WERI-Rb-1 (cell line): ENCODE measurements around the gene CASP8.

Source experiments
- DNase-seq: peaks from one replicate; pipeline ENCODE4 v3.0.0-alpha.2; 2020
- H3K27ac ChIP-seq: fragments of 250-450 bp; sonication (Bioruptor Pico); 2 replicates; pipeline ENCODE4 v1.5.1; 2020; ENCODE audit warnings: mild to moderate bottlenecking, moderate library complexity
- H3K27me3 ChIP-seq: fragments of 250-450 bp; sonication (Bioruptor Pico); 2 replicates; pipeline ENCODE4 v1.5.1; 2021; ENCODE audit warnings: mild to moderate bottlenecking, low read depth, moderate library complexity; ENCODE audit not compliant: insufficient read depth, severe bottlenecking
- H3K36me3 ChIP-seq: fragments of 250-450 bp; sonication (Bioruptor Pico); 2 replicates; pipeline ENCODE4 v1.5.1; 2020; ENCODE audit warnings: mild to moderate bottlenecking, moderate library complexity
- H3K4me3 ChIP-seq: 2 replicates; pipeline ENCODE4 v1.5.1; 2011; ENCODE audit warnings: low read depth, mild to moderate bottlenecking, control low read depth, low read length
- H3K9me3 ChIP-seq: fragments of 250-450 bp; sonication (Bioruptor Pico); 2 replicates; pipeline ENCODE4 v1.5.1; 2021; ENCODE audit warnings: mild to moderate bottlenecking, moderate library complexity; ENCODE audit not compliant: severe bottlenecking
- TF ChIP-seq, protein P1 (sequence below): IDR thresholded peaks from 2 replicates; pipeline ENCODE4 v1.5.1; 2011; ENCODE audit warnings: low read depth, mild to moderate bottlenecking, control low read depth, inconsistent platforms, low read length

Gene CASP8

GRCh38 chr2:201307876-201308275, 47.5 kb downstream of the CASP8 start:
- H3K36me3 ChIP-seq: no peaks in the 10 kb centered on the region
- no peaks in the 10 kb centered on the region for H3K27me3 ChIP-seq
- DNase-seq: no peak
- peaks cover 3% of the 10 kb centered on the region for H3K9me3 ChIP-seq
- H3K4me3 ChIP-seq: no peak overlapping the region
- TF ChIP-seq, protein P1, sequence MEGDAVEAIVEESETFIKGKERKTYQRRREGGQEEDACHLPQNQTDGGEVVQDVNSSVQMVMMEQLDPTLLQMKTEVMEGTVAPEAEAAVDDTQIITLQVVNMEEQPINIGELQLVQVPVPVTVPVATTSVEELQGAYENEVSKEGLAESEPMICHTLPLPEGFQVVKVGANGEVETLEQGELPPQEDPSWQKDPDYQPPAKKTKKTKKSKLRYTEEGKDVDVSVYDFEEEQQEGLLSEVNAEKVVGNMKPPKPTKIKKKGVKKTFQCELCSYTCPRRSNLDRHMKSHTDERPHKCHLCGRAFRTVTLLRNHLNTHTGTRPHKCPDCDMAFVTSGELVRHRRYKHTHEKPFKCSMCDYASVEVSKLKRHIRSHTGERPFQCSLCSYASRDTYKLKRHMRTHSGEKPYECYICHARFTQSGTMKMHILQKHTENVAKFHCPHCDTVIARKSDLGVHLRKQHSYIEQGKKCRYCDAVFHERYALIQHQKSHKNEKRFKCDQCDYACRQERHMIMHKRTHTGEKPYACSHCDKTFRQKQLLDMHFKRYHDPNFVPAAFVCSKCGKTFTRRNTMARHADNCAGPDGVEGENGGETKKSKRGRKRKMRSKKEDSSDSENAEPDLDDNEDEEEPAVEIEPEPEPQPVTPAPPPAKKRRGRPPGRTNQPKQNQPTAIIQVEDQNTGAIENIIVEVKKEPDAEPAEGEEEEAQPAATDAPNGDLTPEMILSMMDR: no peak
- H3K27ac ChIP-seq: no peak overlapping the region

DNA sequence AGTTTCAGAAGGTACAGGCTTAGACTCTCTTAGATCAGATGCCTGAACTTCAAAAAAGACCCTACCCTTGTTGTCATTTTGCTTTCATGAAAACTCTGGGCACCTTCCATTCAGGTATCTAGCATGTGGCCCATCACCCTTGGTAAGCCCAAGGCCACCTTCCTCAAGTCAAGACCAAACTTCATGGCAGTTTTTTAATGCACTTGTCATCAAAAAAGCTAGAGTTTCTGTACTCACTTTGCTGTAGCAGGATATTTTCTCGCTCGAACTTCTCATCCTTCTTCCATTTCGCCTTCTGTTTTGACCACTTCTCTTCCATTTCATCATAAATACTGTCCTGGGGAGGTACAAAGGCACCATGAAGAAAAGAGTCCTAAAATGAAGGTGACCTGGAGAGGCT, 48.6 kb downstream of the CASP8 start:
- no peak for DNase-seq
- Histone ChIP-seq H3K27me3 (no peaks in the 10 kb centered on the region), H3K4me3 (no peak overlapping the region), H3K27ac (no peak overlapping the region), H3K9me3 (peaks cover 3% of the 10 kb centered on the region), H3K36me3 (no peaks in the 10 kb centered on the region)
- TF ChIP-seq, protein P1: no peak

DNA sequence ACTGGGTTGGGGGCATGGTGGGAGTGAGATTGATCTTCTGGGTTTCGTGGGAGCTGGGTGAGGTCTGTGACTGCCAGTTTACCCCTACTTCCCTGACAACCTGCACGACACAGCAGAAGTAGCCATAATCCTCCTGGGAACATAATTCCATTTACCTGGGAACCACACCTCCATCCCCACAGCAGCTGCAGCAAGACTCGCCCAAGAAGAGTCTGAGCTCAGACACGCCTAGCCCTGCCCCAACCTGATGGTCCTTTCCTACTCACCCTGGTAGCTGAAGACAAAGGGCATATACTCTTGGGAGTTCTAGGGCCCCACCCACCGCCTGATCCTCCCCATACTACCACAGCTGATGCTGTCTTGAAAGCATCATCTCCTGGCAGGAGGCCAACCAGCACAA, 53.0 kb downstream of the CASP8 start:
- Histone ChIP-seq H3K9me3 (peaks cover 3% of the 10 kb centered on the region), H3K4me3 (no peak overlapping the region), H3K27ac (no peak overlapping the region), H3K27me3 (no peaks in the 10 kb centered on the region), H3K36me3 (no peaks in the 10 kb centered on the region)
- TF ChIP-seq, protein P1: no peak
- no peak for DNase-seq

DNA sequence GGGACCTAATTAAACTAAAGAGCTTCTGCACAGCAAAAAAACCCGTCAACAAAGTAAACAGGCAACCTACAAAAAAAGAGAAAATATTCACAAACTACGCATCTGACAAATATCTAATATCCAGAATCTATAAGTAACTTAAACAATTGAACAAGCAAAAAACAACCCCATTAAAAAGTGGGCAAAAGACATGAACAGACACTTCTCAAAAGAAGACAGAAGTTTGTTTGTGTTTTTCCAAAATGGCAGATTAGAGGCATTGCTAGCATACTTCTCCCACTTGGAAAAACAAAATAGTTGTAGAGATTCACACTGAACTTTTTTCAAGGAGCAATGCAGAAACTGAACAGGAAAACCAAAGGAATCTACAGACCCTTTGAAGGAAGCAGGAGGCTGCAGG, 59.2 kb downstream of the CASP8 start:
- H3K4me3 ChIP-seq: no peak overlapping the region
- no peak overlapping the region for H3K27ac ChIP-seq
- TF ChIP-seq, protein P1: no peak
- H3K36me3 ChIP-seq: no peaks in the 10 kb centered on the region
- no peaks in the 10 kb centered on the region for H3K27me3 ChIP-seq
- no peak for DNase-seq
- H3K9me3 ChIP-seq: peaks cover 9% of the 10 kb centered on the region

GRCh38 chr2:201320257-201320656, 59.9 kb downstream of the CASP8 start:
- Histone ChIP-seq H3K27ac (no peak overlapping the region), H3K36me3 (no peaks in the 10 kb centered on the region), H3K9me3 (peaks cover 9% of the 10 kb centered on the region), H3K27me3 (no peaks in the 10 kb centered on the region), H3K4me3 (no peak overlapping the region)
- TF ChIP-seq, protein P1: no peak
- DNase-seq: no peak

DNA sequence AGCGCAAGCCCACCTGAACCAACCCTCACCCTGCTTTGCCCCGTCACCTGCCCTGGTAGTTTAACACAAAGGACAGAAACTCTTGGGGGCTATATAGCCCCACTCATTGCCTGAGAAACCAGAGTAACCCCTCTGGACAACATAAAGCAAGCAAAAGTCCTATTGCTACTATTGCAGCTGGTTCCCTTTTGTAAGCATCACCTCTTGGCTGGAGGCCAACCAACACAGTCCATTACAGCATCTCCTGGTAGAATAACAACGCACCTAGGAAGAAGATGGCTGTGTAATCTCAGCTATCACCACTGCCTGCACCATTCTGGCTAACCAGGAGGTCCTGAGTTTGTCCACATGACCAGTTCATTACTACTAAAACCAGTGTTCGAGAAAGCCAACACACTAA, 60.4 kb downstream of the CASP8 start:
- Histone ChIP-seq H3K4me3 (no peak overlapping the region), H3K9me3 (peaks cover 10% of the 10 kb centered on the region), H3K27me3 (no peaks in the 10 kb centered on the region), H3K36me3 (no peaks in the 10 kb centered on the region), H3K27ac (no peak overlapping the region)
- no peak for DNase-seq
- TF ChIP-seq, protein P1: no peak
